Right cardiac atrium (tissue), 5 donors: ENCODE measurements around the gene HAVCR2. TPM values are rescaled to one million over a fixed set of nuclear protein-coding genes. Genes with fewer than 3 reads are reported as not detected.

ENCODE experiments used
- ATAC-seq, 2 donors: fragments of 200-7000 bp; cut with Tn5 transposase; one replicate each; pipeline versions ENCODE4 v1.8.0 to v1.9.1; 2020; ENCODE audit warnings: moderate library complexity in 2 of 2, mild to moderate bottlenecking in 1 of 2
- DNase-seq, 3 donors: peaks; one replicate each; pipeline ENCODE4 v3.0.0-alpha.2; 2020
- H3K27ac ChIP-seq: one replicate; pipeline ENCODE4 v1.5.1; 2013; ENCODE audit warnings: mild to moderate bottlenecking, low read length, control low read depth, moderate library complexity
- H3K27me3 ChIP-seq: one replicate; pipeline ENCODE4 v1.6.1; 2013; ENCODE audit not compliant: control insufficient read depth, insufficient read depth
- H3K4me1 ChIP-seq: one replicate; pipeline ENCODE4 v1.6.1; 2013; ENCODE audit warnings: low read length; ENCODE audit not compliant: control insufficient read depth, insufficient read depth
- H3K4me3 ChIP-seq: one replicate; pipeline ENCODE4 v1.5.1; 2013; ENCODE audit warnings: low read length, control low read depth
- H3K9me3 ChIP-seq: one replicate; pipeline ENCODE4 v1.6.1; 2013; ENCODE audit warnings: low read length; ENCODE audit not compliant: control insufficient read depth
- WGBS: extraction: QIAGEN DNeasy Blood & Tissue Kit; methylation state at CpG from one replicate; pipeline ENCODE4 v1.1.7; 2013; 5-methylcytosine and 5-hydroxymethylcytosine counted together
- intact Hi-C, 4 donors: fragments of 100-400 bp; cut with DNase I; formaldehyde crosslinking; loops; one replicate each; pipeline versions ENCODE4 v1.11.0 to v1.14.0; 2022 to 2023
- long read RNA-seq, 4 donors: library from polyadenylated mRNA; unstranded; transcript quantifications; one replicate each; pipeline ENCODE4 v2.0.0, GENCODE V29; 2020 to 2021
- polyA plus RNA-seq: library from polyadenylated mRNA; stranded (reverse); fragments of 200-250 nt; gene quantifications from one replicate; pipeline ENCODE4 v1.2.3, GENCODE V29; 2013
- total RNA-seq, 4 donors: library from RNA; stranded (reverse); fragmentation: NEBNext Ultra II Directional; extraction: Animal tissue kit (Norgen Biotek cat#: 25700); gene quantifications; one replicate each; pipeline ENCODE4 v1.2.1, GENCODE V29; 2021
- donor health status: healthy with polysubstance abuse.
- donor health status: DM: no; HTN: yes; CAD: no.
- donor health status: DM: no; HTN: no; CAD: no.
- donor health status: DM: no; HTN: yes; CAD: no; lungs with severe emphysema.
- donor health status: DM: yes; HTN: yes; CAD: no.

The HAVCR2 gene
- total RNA-seq (1 to 10 TPM; 4.7 to 5.2 (median 4.9) TPM), polyA plus RNA-seq (1.8 TPM)
- long read RNA-seq, donor 1, partial matches to known transcripts: 1 of 5 reads
- long read RNA-seq, donor 1, other reads (novel, unspliced or antisense): 0 of 5 reads
- long read RNA-seq, donor 2, partial matches to known transcripts: 1 of 1 reads
- long read RNA-seq, donor 2, other reads (novel, unspliced or antisense): 0 of 1 reads
- long read RNA-seq, donor 3, transcript HAVCR2-201 (7 exons, 2,907 nt): major isoform, 5 of 12 reads
- long read RNA-seq, donor 3, partial matches to known transcripts: 2 of 12 reads
- long read RNA-seq, donor 3, other reads (novel, unspliced or antisense): 5 of 12 reads
- long read RNA-seq, donor 4: 0 reads

DNA sequence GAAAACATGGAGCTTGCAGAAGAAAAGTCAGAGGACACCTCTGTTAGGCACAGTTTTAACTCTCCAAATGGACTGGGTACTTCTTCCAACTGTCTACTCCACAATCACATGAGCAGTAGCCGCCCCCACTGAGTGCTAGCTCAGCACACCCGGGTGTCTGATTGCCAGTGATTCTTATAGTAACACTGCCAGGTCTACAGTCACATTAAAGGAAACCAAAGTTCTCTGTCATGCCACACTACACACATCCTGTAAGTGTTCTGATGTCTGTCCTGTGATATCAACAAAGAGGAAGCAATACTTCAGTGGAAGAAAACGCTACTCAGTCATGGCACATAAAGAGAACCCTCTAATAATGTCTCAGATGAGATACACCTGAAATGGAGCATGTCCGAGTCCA, at the start of gene HAVCR2:
Gene HAVCR2 (minus strand): TSS at position 69 of the 400 bp plus-strand sequence. CDS start 61 bp downstream, at position 8.
- 49% methylated on average over 4 of the region's 4 CpGs for WGBS
- DNase-seq (peak in 2 of 3 donors; percentile 68 to 69), ATAC-seq (peak; percentile 63 to 66)
- Histone ChIP-seq H3K4me3 (no peak within 1 kb of the TSS), H3K27ac (peak within 1 kb of the TSS; percentile 34), H3K9me3 (no peaks in the 10 kb centered on the region), H3K4me1 (no peaks in the 10 kb centered on the region), H3K27me3 (no peaks in the 10 kb centered on the region)
- intact Hi-C loops: no loop called here

DNA sequence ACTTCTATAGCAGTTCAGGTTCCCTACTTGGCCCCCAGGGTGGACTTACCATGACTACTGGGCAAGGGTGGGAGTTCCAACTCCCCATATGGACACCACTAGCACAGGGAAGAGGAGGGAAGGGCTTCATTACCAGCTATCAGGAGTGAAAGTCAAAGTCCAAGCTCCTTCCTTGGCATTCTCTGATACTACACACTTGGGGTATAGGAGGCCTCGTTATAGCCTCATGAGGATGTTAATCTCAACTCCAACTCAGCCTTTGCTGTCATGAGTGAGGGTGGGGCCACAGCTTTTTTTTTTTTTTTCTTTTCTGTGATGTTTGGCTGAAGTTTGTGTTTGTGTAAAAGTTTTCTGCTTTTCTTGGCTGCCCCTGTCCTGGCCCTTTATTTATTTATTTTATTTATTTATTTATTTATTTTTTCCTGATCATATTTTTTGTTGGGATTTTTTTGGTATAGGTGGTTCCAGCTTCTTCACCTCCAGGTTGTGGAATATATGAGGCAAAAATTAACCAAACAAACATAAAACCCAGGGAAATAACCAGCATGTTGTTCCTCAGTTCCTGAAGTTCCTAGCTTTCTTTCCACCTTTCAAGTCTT, 48.5 kb upstream of the HAVCR2 start:
- Histone ChIP-seq H3K4me1 (no peaks in the 10 kb centered on the region), H3K27me3 (no peaks in the 10 kb centered on the region), H3K27ac (no peak overlapping the region), H3K4me3 (no peak overlapping the region), H3K9me3 (no peaks in the 10 kb centered on the region)
- no peak for ATAC-seq
- intact Hi-C loops: loop anchor here in 1 of 4 donors (10.0 kb wide), 1 partner anchor 147 kb away; no protein-coding TSS in a partner anchor
- no peak for DNase-seq
- 57% methylated on average over 1 of the region's 1 CpG for WGBS

- H3K27me3 ChIP-seq: no peaks in the 10 kb centered on the region
- H3K27ac ChIP-seq: no peak overlapping the region
- ATAC-seq (no peak), DNase-seq (no peak)
- H3K9me3 ChIP-seq: no peaks in the 10 kb centered on the region
- no peaks in the 10 kb centered on the region for H3K4me1 ChIP-seq
- 65% methylated on average over 3 of the region's 3 CpGs for WGBS
- intact Hi-C loops: loop anchor here in 1 of 4 donors (10.0 kb wide), 1 partner anchor 150 kb away; no protein-coding TSS in a partner anchor
- no peak overlapping the region for H3K4me3 ChIP-seq
These were observed 46.5 kb upstream of the HAVCR2 start for GRCh38 chr5:157155297-157155696.

GRCh38 chr5:157150995-157151394, 42.2 kb upstream of the HAVCR2 start:
- no peaks in the 10 kb centered on the region for H3K9me3 ChIP-seq
- H3K4me3 ChIP-seq: no peak overlapping the region
- H3K4me1 ChIP-seq: no peaks in the 10 kb centered on the region
- 87% methylated on average over 3 of the region's 3 CpGs for WGBS
- no peak overlapping the region for H3K27ac ChIP-seq
- intact Hi-C loops: loop anchor here in 1 of 4 donors (10.0 kb wide), 1 partner anchor 154 kb away; no protein-coding TSS in a partner anchor
- H3K27me3 ChIP-seq: no peaks in the 10 kb centered on the region
- ATAC-seq: no peak
- no peak for DNase-seq

- Histone ChIP-seq H3K4me3 (no peak overlapping the region), H3K9me3 (no peaks in the 10 kb centered on the region), H3K27me3 (no peaks in the 10 kb centered on the region), H3K27ac (no peak overlapping the region), H3K4me1 (no peaks in the 10 kb centered on the region)
- DNase-seq (peak; percentile 43 to 71 (median 51)), ATAC-seq (peak; percentile 73 to 87)
- intact Hi-C loops: loop anchor here in 1 of 4 donors (10.0 kb wide), 2 partner anchors 106 to 166 kb away; no protein-coding TSS in a partner anchor
- 65% methylated on average over 14 of the region's 14 CpGs for WGBS
These were observed 40.1 kb upstream of the HAVCR2 start for GRCh38 chr5:157148734-157149615.

- WGBS: 5% methylated on average over 33 of the region's 33 CpGs
- ATAC-seq (peak; percentile 66), DNase-seq (peak; percentile 60 to 88 (median 83))
- Histone ChIP-seq H3K4me3 (peak overlapping the region; percentile 69), H3K4me1 (peaks cover 2% of the 10 kb centered on the region), H3K9me3 (no peaks in the 10 kb centered on the region), H3K27me3 (no peaks in the 10 kb centered on the region), H3K27ac (peak overlapping the region; percentile 98)
- intact Hi-C loops: loop anchor here in 1 of 4 donors (10.0 kb wide), 2 partner anchors 111 to 171 kb away; no protein-coding TSS in a partner anchor
These were observed 34.5 kb upstream of the HAVCR2 start for GRCh38 chr5:157143127-157143971.

- Histone ChIP-seq H3K9me3 (no peaks in the 10 kb centered on the region), H3K27me3 (no peaks in the 10 kb centered on the region), H3K27ac (peak within 1 kb of the TSS; percentile 98), H3K4me3 (peak within 1 kb of the TSS; percentile 69), H3K4me1 (peaks cover 2% of the 10 kb centered on the region)
- under 1% methylated on average over 48 of the region's 48 CpGs for WGBS
- ATAC-seq (peak; percentile 99), DNase-seq (peak; percentile 92 to 95 (median 94))
- intact Hi-C loops: loop anchor here in 1 of 4 donors (10.0 kb wide), 2 partner anchors 112 to 172 kb away; no protein-coding TSS in a partner anchor
These were observed 33.7 kb upstream of the HAVCR2 start, which contains the start of gene MED7 for GRCh38 chr5:157142317-157143126. TSS of gene MED7 (minus strand) at chr5:157142865. CDS start at chr5:157139431, 3,434 bp downstream.

GRCh38 chr5:157137691-157138090, 28.8 kb upstream of the HAVCR2 start:
- Histone ChIP-seq H3K4me3 (no peak overlapping the region), H3K9me3 (no peaks in the 10 kb centered on the region), H3K27ac (no peak overlapping the region), H3K4me1 (no peaks in the 10 kb centered on the region), H3K27me3 (no peaks in the 10 kb centered on the region)
- 95% methylated on average over 6 of the region's 6 CpGs for WGBS
- ATAC-seq (no peak), DNase-seq (no peak)
- intact Hi-C loops: no loop called here

- no peaks in the 10 kb centered on the region for H3K4me1 ChIP-seq
- DNase-seq (no peak), ATAC-seq (no peak)
- H3K27ac ChIP-seq: no peak overlapping the region
- 10% methylated on average over 1 of the region's 1 CpG for WGBS
- H3K27me3 ChIP-seq: no peaks in the 10 kb centered on the region
- no peak overlapping the region for H3K4me3 ChIP-seq
- intact Hi-C loops: no loop called here
- no peaks in the 10 kb centered on the region for H3K9me3 ChIP-seq
These were observed 23.4 kb upstream of the HAVCR2 start for GRCh38 chr5:157132281-157132612.
